22Rv1 (cell line): Measurements from ENCODE around the gene SYNE1.

ENCODE experiments used
- CTCF ChIP-seq: fragments of 450-650 bp; IDR thresholded peaks from 2 replicates; pipeline ENCODE4 v1.5.1; 2017; ENCODE audit warnings: mild to moderate bottlenecking
- ZFX ChIP-seq: fragments of 450-650 bp; IDR thresholded peaks from 2 replicates; pipeline ENCODE4 v1.6.1; 2017; ENCODE audit warnings: antibody characterized with exemption, borderline replicate concordance

- no peak for TF ChIP-seq CTCF
- TF ChIP-seq ZFX, result no peak
These were observed 164.8 kb downstream of the SYNE1 start for GRCh38 chr6:152472325-152472724.
